ENCODE results near the gene IQCF5.

The IQCF5 gene

GRCh38 chr3:51845129-51845528 lies 30.3 kb downstream of the IQCF5 start (continued):
- no peak for TF ChIP-seq CSRNP3 (CRISPR knock-in tag; IDR thresholded peaks at IDR 0.05)
- TF ChIP-seq ZC3H10 (CRISPR knock-in tag; IDR thresholded peaks at IDR 0.05), result no peak
- TF ChIP-seq RARB (CRISPR knock-in tag; IDR thresholded peaks at IDR 0.05), result no peak
- no peak for TF ChIP-seq ESRRG (CRISPR knock-in tag; IDR thresholded peaks at IDR 0.05)
- no peak for TF ChIP-seq ZNF8 (CRISPR knock-in tag; IDR thresholded peaks at IDR 0.05)
- no peak for TF ChIP-seq GLIS3 (CRISPR knock-in tag; IDR thresholded peaks at IDR 0.05)
- no peak for TF ChIP-seq CSDC2 (CRISPR knock-in tag; IDR thresholded peaks at IDR 0.05)
- TF ChIP-seq BACH2 (CRISPR knock-in tag; IDR thresholded peaks at IDR 0.05; ENCODE audit: borderline replicate concordance), result no peak

GRCh38 chr3:51836606-51837005 lies 38.8 kb downstream of the IQCF5 start:
- no peak for ATAC-seq
- TF ChIP-seq TCF4 (CRISPR knock-in tag; IDR thresholded peaks at IDR 0.05; ENCODE audit: borderline replicate concordance), result no peak
- no peak for TF ChIP-seq PPARA (CRISPR knock-in tag; IDR thresholded peaks at IDR 0.05; ENCODE audit: borderline replicate concordance)
- TF ChIP-seq ZC3H10 (CRISPR knock-in tag; IDR thresholded peaks at IDR 0.05), result no peak
- TF ChIP-seq BACH2 (CRISPR knock-in tag; IDR thresholded peaks at IDR 0.05; ENCODE audit: borderline replicate concordance), result no peak
- TF ChIP-seq TSHZ2 (CRISPR knock-in tag; IDR thresholded peaks at IDR 0.05), result no peak
- no peak for TF ChIP-seq CSDC2 (CRISPR knock-in tag; IDR thresholded peaks at IDR 0.05)
- TF ChIP-seq PATZ1 (CRISPR knock-in tag; IDR thresholded peaks at IDR 0.05; ENCODE audit: borderline replicate concordance), result no peak
- no peak for TF ChIP-seq RARB (CRISPR knock-in tag; IDR thresholded peaks at IDR 0.05)
- TF ChIP-seq GLIS3 (CRISPR knock-in tag; IDR thresholded peaks at IDR 0.05), result no peak
- no peak for TF ChIP-seq ARNTL (CRISPR knock-in tag; IDR thresholded peaks at IDR 0.05; ENCODE audit: borderline replicate concordance, low read depth)
- TF ChIP-seq OSR1 (CRISPR knock-in tag; IDR thresholded peaks at IDR 0.05), result no peak

GRCh38 chr3:51830836-51831385 lies 44.5 kb downstream of the IQCF5 start:
- ATAC-seq, result no peak
- TF ChIP-seq RARB (CRISPR knock-in tag; IDR thresholded peaks at IDR 0.05), result no peak
- TF ChIP-seq POU6F1 (CRISPR knock-in tag; IDR thresholded peaks at IDR 0.05; ENCODE audit: borderline replicate concordance, low read depth), result no peak
- TF ChIP-seq TSHZ2 (CRISPR knock-in tag; IDR thresholded peaks at IDR 0.05), result no peak
- TF ChIP-seq CSDC2 (CRISPR knock-in tag; IDR thresholded peaks at IDR 0.05), result no peak
- TF ChIP-seq GLIS3 (CRISPR knock-in tag; IDR thresholded peaks at IDR 0.05), result no peak
- no peak for TF ChIP-seq PATZ1 (CRISPR knock-in tag; IDR thresholded peaks at IDR 0.05; ENCODE audit: borderline replicate concordance)
- no peak for TF ChIP-seq ZNF8 (CRISPR knock-in tag; IDR thresholded peaks at IDR 0.05)
- no peak for TF ChIP-seq TOX (CRISPR knock-in tag; IDR thresholded peaks at IDR 0.05; ENCODE audit: borderline replicate concordance)
- TF ChIP-seq ZFP3 (CRISPR knock-in tag; IDR thresholded peaks at IDR 0.05), result no peak
- no peak for TF ChIP-seq ZFP30 (CRISPR knock-in tag; IDR thresholded peaks at IDR 0.05)
- no peak for TF ChIP-seq ZC3H10 (CRISPR knock-in tag; IDR thresholded peaks at IDR 0.05)
- TF ChIP-seq BACH2 (CRISPR knock-in tag; IDR thresholded peaks at IDR 0.05; ENCODE audit: borderline replicate concordance), result no peak
- no peak for TF ChIP-seq ZNF565 (CRISPR knock-in tag; conservative IDR thresholded peaks at IDR 0.05; ENCODE audit: low read depth)
- no peak for TF ChIP-seq PPARA (CRISPR knock-in tag; IDR thresholded peaks at IDR 0.05; ENCODE audit: borderline replicate concordance)
- no peak for TF ChIP-seq ARNTL (CRISPR knock-in tag; IDR thresholded peaks at IDR 0.05; ENCODE audit: borderline replicate concordance, low read depth)
- no peak for TF ChIP-seq CSRNP3 (CRISPR knock-in tag; IDR thresholded peaks at IDR 0.05)
- no peak for TF ChIP-seq ZNF70 (CRISPR knock-in tag; IDR thresholded peaks at IDR 0.05)
- TF ChIP-seq TCF4 (CRISPR knock-in tag; IDR thresholded peaks at IDR 0.05; ENCODE audit: borderline replicate concordance), result no peak
- TF ChIP-seq ISL1 (CRISPR knock-in tag; IDR thresholded peaks at IDR 0.05), result no peak
